ENCODE measurements around the gene RAG1.
"Not testable (repeated sequence)": the region's sequence is repeated elsewhere in the genome, so short reads cannot be mapped to it uniquely, and the experiment has no call there.

Gene RAG1

GRCh38 chr11:36567694-36568093 is at the start of gene RAG1:
Gene RAG1 (plus strand): TSS chr11:36568007. CDS start chr11:36573305, 5,298 bp downstream.
- DNase-seq, result no peak

DNA sequence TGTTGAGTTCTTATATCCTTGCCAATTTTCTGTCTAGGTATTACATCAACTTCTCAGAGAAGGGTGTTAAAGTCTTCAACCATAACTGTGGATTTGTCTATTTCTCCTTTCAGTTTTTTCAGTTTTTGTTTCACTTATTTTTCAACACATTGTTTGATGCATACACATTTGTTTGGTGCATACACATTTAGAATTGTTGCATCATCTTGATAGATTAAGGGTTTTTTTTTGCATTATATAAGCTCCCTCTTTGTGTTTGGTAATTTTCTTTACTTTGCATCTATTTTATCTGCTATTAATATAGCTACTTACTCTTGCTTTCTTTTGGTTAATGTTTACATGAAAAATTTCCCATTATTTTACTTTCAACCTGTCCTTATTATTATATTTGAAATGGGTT is 37.0 kb upstream of the RAG1 start:
- no peak for DNase-seq

DNA sequence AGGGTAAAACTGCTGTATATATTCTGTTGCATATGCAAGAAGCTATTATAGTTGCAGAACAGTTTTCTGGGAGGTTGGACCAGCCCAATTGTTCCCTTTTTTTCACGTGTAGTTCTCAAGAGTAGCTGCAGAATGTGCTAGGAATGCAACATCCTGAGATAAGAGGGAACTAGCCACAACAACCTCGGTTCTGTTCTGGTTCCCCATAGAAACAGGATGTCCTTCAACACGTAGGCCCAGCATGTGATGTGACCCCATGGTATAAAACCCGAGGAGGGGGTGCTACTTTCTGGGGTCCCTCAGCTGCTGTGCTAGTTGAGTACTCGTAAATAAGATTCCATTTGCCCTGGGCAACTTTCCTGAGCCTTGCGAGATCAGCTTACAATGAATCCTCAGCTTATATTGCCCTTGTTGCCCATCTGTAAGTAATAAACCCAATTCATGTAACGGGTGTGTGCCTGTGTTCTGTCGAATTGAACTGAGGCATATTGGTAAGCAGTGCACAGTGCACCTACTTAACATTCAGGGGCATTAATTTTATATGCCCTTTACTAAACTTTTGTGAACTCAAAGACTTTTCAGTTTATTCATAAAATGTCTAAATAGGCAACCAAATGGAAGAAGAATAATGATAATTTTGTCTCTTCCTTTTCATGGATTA is 34.7 kb upstream of the RAG1 start:
- DNase-seq, result no peak

- no peak for DNase-seq
Measured at GRCh38 chr11:36534276-36534840, 33.4 kb upstream of the RAG1 start.

DNA sequence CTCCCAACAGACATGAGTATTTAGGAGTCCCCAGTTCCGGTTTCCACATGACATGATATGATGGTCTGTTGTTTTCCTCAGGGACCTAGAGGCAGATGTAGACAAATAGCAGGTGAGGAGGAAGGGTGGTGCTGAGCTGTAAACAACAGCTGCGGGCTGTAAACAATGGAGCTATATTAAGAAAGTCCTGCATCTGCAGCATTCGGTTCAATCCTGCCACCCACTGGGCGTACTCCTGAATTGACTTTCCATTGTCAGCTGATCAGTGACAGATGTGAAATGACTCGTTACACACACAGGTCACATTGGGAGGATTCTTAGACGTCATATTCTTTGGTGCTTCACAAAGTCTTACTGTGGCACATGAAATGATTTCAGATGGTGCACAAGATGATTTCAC is 26.8 kb upstream of the RAG1 start:
- no peak for DNase-seq

- DNase-seq, result no peak
Measured at GRCh38 chr11:36550385-36551115, 17.3 kb upstream of the RAG1 start.

- not testable (repeated sequence) for DNase-seq
Measured at GRCh38 chr11:36557390-36557789, 10.4 kb upstream of the RAG1 start.

GRCh38 chr11:36557991-36558390 is 9.8 kb upstream of the RAG1 start:
- no peak for DNase-seq

GRCh38 chr11:36558571-36559413 is 9.0 kb upstream of the RAG1 start:
- no peak for DNase-seq

- DNase-seq, result no peak
Measured at GRCh38 chr11:36564376-36565030, 3.3 kb upstream of the RAG1 start.

- no peak for DNase-seq
Measured at GRCh38 chr11:36565031-36565610, 2.7 kb upstream of the RAG1 start.

DNA sequence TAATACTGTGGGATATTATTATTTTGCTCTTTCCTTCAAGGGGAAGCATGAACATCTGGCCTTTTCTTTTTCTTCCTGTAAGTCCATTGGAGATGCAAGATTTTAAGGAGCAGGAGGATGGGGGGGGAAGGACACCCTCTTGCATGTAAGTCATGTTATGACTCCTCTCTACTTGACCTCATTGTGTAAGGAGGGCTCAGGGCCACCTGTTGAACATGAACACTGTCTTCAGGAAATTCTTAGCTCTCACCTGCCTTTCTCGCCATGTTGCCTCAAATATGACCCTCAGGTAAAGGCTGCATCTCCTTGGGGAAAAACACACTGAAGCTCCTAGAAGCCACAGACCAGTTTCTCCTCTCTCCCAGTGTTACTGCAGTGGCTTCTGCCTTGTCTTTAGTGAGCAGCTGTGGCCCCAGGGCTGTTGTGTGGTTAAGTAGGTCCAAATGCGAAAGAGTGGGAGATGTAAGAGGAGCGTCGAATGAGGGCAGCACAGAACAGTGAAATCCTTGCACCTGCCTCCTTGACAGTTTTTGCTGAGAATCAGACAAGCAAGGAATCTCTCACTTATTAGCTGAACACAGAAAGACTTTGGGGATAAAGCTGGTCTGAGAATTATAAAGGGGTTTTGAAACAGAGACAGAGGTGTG is 1.3 kb upstream of the RAG1 start:
- DNase-seq, result no peak

GRCh38 chr11:36569095-36569494 is 1.3 kb downstream of the RAG1 start:
- no peak for DNase-seq

- no peak for DNase-seq
Measured at GRCh38 chr11:36574486-36574885, 6.7 kb downstream of the RAG1 start.

GRCh38 chr11:36577373-36577772 is 9.6 kb downstream of the RAG1 start:
- DNase-seq, result no peak

GRCh38 chr11:36577859-36578258 is 10.1 kb downstream of the RAG1 start:
- no peak for DNase-seq

DNA sequence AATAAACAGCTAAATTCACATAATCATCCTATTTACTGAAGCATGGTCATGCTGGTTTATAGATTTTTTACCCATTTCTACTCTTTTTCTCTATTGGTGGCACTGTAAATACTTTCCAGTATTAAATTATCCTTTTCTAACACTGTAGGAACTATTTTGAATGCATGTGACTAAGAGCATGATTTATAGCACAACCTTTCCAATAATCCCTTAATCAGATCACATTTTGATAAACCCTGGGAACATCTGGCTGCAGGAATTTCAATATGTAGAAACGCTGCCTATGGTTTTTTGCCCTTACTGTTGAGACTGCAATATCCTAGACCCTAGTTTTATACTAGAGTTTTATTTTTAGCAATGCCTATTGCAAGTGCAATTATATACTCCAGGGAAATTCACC is 10.7 kb downstream of the RAG1 start:
- no peak for DNase-seq

DNA sequence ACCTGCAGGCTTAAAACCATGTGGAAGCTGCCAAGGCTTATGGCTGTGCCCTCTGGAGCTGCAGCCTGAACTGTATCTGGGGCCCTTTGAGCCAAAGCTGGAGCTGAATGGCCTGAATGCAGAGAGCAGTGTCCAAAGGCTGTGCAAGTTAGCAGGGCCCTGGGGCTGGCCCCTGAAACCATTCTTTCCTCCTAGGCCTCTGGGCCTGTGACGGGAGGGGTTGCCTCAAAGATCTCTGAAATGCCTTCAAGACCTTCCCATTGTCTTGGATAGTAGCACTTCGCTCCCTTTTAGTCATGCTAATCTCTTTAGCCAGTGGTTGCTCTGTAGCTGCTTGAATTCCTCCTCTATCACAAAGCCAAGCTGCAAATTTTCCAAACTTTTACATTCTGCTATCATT is 13.7 kb downstream of the RAG1 start:
- no peak for DNase-seq

DNA sequence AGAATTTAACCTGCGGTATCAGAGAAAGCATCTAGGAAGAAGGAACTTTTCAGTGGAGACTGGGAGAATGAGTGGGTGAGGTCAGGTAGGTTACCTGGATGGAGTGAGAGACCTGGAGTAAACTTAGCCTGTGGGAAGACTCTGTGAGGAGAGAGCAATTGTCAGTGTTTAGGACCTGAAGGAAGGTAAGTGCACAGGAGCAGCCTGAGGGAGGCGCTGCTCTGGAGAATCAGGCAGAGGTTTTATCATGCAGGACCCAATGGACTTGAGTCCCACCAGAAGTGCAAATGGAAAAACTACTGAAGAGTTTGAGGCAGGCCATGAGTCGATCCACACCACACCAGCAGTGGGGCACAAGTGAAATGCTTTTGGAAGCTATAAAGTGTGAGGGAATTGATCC is 15.9 kb downstream of the RAG1 start:
- DNase-seq, result no peak

- DNase-seq, result no peak
Measured at GRCh38 chr11:36586543-36586942, 18.7 kb downstream of the RAG1 start.

DNA sequence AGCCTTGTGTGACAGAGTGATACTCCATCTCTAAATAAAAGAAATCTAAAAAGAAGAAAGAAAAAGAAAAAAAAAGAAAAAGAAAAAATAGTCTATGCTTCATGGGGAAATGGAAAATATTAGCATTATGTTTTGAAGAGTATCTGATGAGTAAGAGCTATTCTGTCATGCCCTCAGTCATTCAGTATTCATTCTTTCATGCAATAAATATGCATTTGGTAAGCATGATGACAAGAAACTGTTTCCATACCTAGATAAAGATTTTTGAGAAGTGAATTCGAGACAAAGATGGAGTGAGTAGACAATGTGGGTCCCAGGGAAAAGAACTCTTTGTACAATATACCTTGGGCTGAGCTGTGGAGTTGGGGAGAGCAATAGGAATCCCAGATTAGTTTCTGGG is 20.3 kb downstream of the RAG1 start:
- no peak for DNase-seq

DNA sequence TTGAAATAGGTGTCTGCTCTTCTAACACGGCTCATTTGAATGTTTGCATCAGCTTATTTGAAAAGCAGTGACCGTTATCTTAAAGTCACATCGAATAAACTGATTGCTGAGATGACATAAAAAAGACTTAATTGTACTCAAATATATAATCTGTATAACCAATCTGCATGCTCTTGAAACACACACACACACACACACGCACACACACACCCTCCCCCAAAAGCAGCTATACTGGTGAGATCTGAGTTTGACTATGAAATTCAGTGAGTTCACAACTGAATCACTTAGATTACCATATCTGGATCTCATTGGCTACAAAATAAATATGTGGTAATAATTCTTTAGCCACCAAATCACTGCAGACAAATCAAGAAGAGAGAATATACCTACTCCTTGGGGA is 22.7 kb downstream of the RAG1 start:
- no peak for DNase-seq

Data from activated CD4-positive, CD25-positive, alpha-beta regulatory T cell (primary cell).